ENCODE results near the gene TRIP12. TPM values are rescaled to one million over a fixed set of nuclear protein-coding genes. Genes with fewer than 3 reads are reported as not detected.
A peak's percentile ranks its signal among the peaks of the same experiment; 100 is the strongest.

The TRIP12 gene
- total and polyA plus RNA-seq, 2 donors (not counting 3 experiments of a cell fraction or from before 2014, with no cell fraction given), result 53.8 to 278 TPM

DNA sequence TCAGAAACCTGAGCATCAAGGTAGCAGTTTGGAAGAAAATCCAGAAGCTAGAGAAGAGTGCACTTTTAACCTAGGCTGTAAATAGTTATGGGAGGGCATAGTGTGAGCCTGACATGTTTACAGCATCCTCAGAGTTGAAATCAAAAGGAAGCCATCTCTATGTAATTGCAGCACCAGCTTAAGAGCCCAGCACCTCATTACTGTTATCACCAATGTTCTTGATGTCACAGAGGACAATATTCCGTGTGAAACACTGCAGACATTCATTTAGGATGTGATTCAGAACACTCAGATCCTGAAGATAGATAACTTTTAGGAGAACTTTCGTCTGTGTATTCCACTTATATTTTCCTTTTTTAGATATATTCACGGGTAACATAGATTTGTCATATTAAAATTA lies 48.6 kb upstream of the TRIP12 start:
- dilution Hi-C loops (cut with MboI; ENCODE audit: extremely low pct_ligation_motif_present, low sequenced_read_pairs) (no loop called here), intact Hi-C loops (cut with micrococcal nuclease) (no loop called here)
- ChIA-PET CTCF (interaction anchor here (1.1 to 2.8 kb wide), 2 partner anchors 10 to 12 kb away, joined by 4 to 11 read pairs; no protein-coding TSS in a partner anchor), POLR2A (no interaction called here)
- Histone ChIP-seq H3K9me1 (replicated peaks; ENCODE audit: control insufficient read depth, extremely low read depth, insufficient read depth, low read length) (no peaks in the 10 kb centered on the region), H2AFZ (ENCODE audit: low read depth, low read length) (no peak overlapping the region), H3K4me2 (ENCODE audit: insufficient read depth, low read length) (no peak overlapping the region), H3K4me3 (replicated peaks in 1 of 3; ENCODE audit: insufficient read depth in 1 of 3, low read depth in 1 of 3, low read length in 3 of 3) (no peak overlapping the region), H3K27ac (ENCODE audit: insufficient read depth, low read depth, low read length) (no peak overlapping the region), H4K20me1 (replicated peaks; ENCODE audit: control insufficient read depth, extremely low read depth, insufficient read depth, low read length) (no peaks in the 10 kb centered on the region), H3K36me3 (ENCODE audit: control insufficient read depth in 2 of 2, extremely low read depth in 1 of 2, insufficient read depth in 2 of 2, low read length in 2 of 2) (no peaks in the 10 kb centered on the region), H3K79me2 (ENCODE audit: control insufficient read depth, insufficient read depth, low read length) (no peaks in the 10 kb centered on the region), H3K27me3 (ENCODE audit: control insufficient read depth in 2 of 2, insufficient read depth in 2 of 2, low read length in 2 of 2) (no peaks in the 10 kb centered on the region), H3K4me1 (ENCODE audit: control insufficient read depth, extremely low read depth, insufficient read depth, low read length) (no peaks in the 10 kb centered on the region), H3K9ac (replicated peaks; ENCODE audit: extremely low read depth, insufficient read depth, low read length) (no peak overlapping the region), H3K9me3 (replicated peaks; ENCODE audit: control insufficient read depth, insufficient read depth, low read length) (no peaks in the 10 kb centered on the region)
- no TSS peak for BruUV-seq (replicated peaks)
- TF ChIP-seq GATA2 (IDR thresholded peaks at IDR 0.05; ENCODE audit: insufficient read depth, insufficient read length, low read depth, low read length) (no peak), CTCF (IDR thresholded peaks at IDR 0.05; ENCODE audit: extremely low read depth in 1 of 2, insufficient read depth in 1 of 2, low read depth in 1 of 2, low read length in 2 of 2) (no peak), MYC (IDR thresholded peaks at IDR 0.05; ENCODE audit: low read depth, low read length) (no peak), JUN (IDR thresholded peaks at IDR 0.05; ENCODE audit: borderline replicate concordance, insufficient read depth, insufficient read length, low read depth) (no peak), POLR2A (IDR thresholded peaks at IDR 0.05; ENCODE audit: low read depth, low read length) (no peak)
- peak; percentile 48 for FAIRE-seq
- no peak for DNase-seq (ENCODE audit: low read depth, low spot score)

DNA sequence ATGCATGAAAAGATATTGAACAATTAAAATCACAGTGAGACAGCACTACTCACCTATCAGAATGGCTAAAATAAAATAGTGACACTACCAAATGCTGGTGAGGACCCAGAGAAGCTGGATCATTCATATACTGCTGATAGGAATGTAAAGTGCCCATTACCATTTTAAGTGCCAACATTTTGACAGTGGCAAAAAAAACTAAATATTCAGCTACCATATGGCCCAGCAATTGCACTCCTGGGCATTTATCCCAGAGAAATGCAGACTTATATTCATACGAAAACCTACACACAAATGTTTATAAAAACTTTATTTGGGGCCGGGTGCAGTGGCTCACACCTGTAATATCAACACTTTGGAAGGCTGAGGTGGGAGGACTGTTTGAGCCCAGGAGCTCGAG lies 48.1 kb upstream of the TRIP12 start:
- intact Hi-C loops (cut with micrococcal nuclease) (no loop called here), dilution Hi-C loops (cut with MboI; ENCODE audit: extremely low pct_ligation_motif_present, low sequenced_read_pairs) (no loop called here)
- Histone ChIP-seq H3K9me1 (replicated peaks; ENCODE audit: control insufficient read depth, extremely low read depth, insufficient read depth, low read length) (no peaks in the 10 kb centered on the region), H3K4me3 (replicated peaks in 1 of 3; ENCODE audit: insufficient read depth in 1 of 3, low read depth in 1 of 3, low read length in 3 of 3) (no peak overlapping the region), H3K9ac (replicated peaks; ENCODE audit: extremely low read depth, insufficient read depth, low read length) (no peak overlapping the region), H3K4me2 (ENCODE audit: insufficient read depth, low read length) (no peak overlapping the region), H3K36me3 (ENCODE audit: control insufficient read depth in 2 of 2, extremely low read depth in 1 of 2, insufficient read depth in 2 of 2, low read length in 2 of 2) (no peaks in the 10 kb centered on the region), H3K27me3 (ENCODE audit: control insufficient read depth in 2 of 2, insufficient read depth in 2 of 2, low read length in 2 of 2) (no peaks in the 10 kb centered on the region), H3K4me1 (ENCODE audit: control insufficient read depth, extremely low read depth, insufficient read depth, low read length) (no peaks in the 10 kb centered on the region), H2AFZ (ENCODE audit: low read depth, low read length) (no peak overlapping the region), H3K9me3 (replicated peaks; ENCODE audit: control insufficient read depth, insufficient read depth, low read length) (no peaks in the 10 kb centered on the region), H3K27ac (ENCODE audit: insufficient read depth, low read depth, low read length) (no peak overlapping the region), H3K79me2 (ENCODE audit: control insufficient read depth, insufficient read depth, low read length) (no peaks in the 10 kb centered on the region), H4K20me1 (replicated peaks; ENCODE audit: control insufficient read depth, extremely low read depth, insufficient read depth, low read length) (no peaks in the 10 kb centered on the region)
- TF ChIP-seq MYC (IDR thresholded peaks at IDR 0.05; ENCODE audit: low read depth, low read length) (no peak), CTCF (IDR thresholded peaks at IDR 0.05; ENCODE audit: extremely low read depth in 1 of 2, insufficient read depth in 1 of 2, low read depth in 1 of 2, low read length in 2 of 2) (no peak), POLR2AphosphoS5 (IDR thresholded peaks at IDR 0.05; ENCODE audit: insufficient read depth, low read depth, low read length) (no peak), FOS (IDR thresholded peaks at IDR 0.05; ENCODE audit: borderline replicate concordance, insufficient read depth, low read length) (no peak), JUN (IDR thresholded peaks at IDR 0.05; ENCODE audit: borderline replicate concordance, insufficient read depth, insufficient read length, low read depth) (no peak)
- FAIRE-seq (no peak), DNase-seq (ENCODE audit: low read depth, low spot score) (no peak)
- ChIA-PET POLR2A (no interaction called here), CTCF (interaction anchor here (2.8 kb wide), 1 partner anchor 11 kb away, joined by 11 read pairs; no protein-coding TSS in a partner anchor)
- BruUV-seq (replicated peaks), result no TSS peak
